ENCODE measurements around the gene URI1. TPM values are rescaled to one million over a fixed set of nuclear protein-coding genes. Genes with fewer than 3 reads are reported as not detected.

The URI1 gene
- total RNA-seq (2022; extraction: Qiagen RNA extraction; ENCODE audit: low read depth): 89.9 to 110 TPM (median 91.5 TPM) in 5 replicates

GRCh38 chr19:29941828-29942403 lies at the start of gene URI1:
Gene URI1 (plus strand): TSS chr19:29942239. CDS start chr19:29942548, 309 bp downstream.

Other genes starting within 250 kb of the URI1 start
- 38.0 to 50.7 TPM (median 47.0 TPM) in 5 replicates for gene C19orf12, start 227.0 kb upstream of the URI1 start, total RNA-seq (2022; extraction: Qiagen RNA extraction; ENCODE audit: low read depth)
- gene CCNE1, start 130.2 kb upstream of the URI1 start, total RNA-seq (2022; extraction: Qiagen RNA extraction; ENCODE audit: low read depth): 23.7 to 26.5 TPM (median 25.2 TPM) in 5 replicates